ENCODE measurements around the gene RIPPLY3.

RIPPLY3 gene

DNA sequence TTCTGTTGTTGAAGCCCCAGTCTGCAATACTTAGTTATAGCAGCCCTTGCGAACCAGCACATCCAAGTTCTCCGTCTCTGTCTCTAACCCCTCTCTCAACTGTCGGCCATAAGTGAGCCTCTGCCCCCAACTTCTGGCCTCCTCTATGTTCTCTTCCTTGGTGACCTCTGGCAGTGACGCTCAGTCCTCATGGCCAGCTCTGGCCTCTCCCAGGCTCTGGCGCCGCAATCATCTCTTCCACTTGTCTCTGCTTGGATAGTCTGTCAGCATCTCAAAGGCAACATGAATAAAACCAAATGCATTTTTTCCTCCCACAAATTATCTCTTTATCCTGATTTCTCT lies 31.7 kb upstream of the RIPPLY3 start:
- Histone ChIP-seq H3K27ac (no peak overlapping the region), H3K4me2 (ENCODE audit: low read length) (no peak overlapping the region), H3K27me3 (ENCODE audit: control insufficient read depth, insufficient read depth, low read length) (no peaks in the 10 kb centered on the region), H2AFZ (no peak overlapping the region), H3K36me3 (ENCODE audit: control insufficient read depth, insufficient read depth, low read length) (no peaks in the 10 kb centered on the region), H3K9ac (no peak overlapping the region), H3K4me1 (peaks cover 2% of the 10 kb centered on the region), H3K9me3 (ENCODE audit: control insufficient read depth, low read length) (no peaks in the 10 kb centered on the region), H3K79me2 (no peaks in the 10 kb centered on the region), H3K4me3 (ENCODE audit: low read depth, low read length) (no peak overlapping the region)
- TF ChIP-seq, protein P1, sequence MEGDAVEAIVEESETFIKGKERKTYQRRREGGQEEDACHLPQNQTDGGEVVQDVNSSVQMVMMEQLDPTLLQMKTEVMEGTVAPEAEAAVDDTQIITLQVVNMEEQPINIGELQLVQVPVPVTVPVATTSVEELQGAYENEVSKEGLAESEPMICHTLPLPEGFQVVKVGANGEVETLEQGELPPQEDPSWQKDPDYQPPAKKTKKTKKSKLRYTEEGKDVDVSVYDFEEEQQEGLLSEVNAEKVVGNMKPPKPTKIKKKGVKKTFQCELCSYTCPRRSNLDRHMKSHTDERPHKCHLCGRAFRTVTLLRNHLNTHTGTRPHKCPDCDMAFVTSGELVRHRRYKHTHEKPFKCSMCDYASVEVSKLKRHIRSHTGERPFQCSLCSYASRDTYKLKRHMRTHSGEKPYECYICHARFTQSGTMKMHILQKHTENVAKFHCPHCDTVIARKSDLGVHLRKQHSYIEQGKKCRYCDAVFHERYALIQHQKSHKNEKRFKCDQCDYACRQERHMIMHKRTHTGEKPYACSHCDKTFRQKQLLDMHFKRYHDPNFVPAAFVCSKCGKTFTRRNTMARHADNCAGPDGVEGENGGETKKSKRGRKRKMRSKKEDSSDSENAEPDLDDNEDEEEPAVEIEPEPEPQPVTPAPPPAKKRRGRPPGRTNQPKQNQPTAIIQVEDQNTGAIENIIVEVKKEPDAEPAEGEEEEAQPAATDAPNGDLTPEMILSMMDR (IDR thresholded peaks at IDR 0.05), result no peak

DNA sequence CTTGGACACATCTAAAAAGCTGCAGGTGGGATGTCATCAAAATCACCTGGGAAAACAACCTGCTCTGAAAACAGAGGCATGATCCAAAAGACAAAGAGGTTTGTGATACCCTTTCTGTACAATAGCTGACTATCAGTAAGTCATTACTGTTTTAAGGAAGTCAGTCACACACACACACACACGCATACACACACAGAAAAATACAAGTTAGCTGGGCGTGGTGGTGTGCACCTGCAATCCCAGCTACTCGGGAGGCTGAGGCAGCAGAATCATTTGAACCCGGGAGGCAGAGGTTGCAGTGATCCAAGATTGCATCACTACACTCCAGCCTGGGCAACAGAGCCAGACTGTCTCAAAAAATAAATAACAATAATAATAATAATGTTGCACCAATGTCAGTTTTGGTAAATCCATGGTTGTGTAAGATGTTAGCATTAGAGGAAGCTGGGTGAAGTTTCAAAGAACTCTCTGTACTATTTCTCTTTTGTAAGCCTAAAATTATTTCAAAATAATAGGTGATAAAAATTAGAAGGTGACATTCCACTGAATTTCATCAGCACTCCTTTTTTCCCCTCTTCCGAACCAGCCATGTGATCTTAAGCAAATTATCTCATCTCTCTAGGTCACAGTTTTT lies 30.2 kb upstream of the RIPPLY3 start:
- TF ChIP-seq, protein P1 (IDR thresholded peaks at IDR 0.05), result no peak
- Histone ChIP-seq H3K79me2 (no peaks in the 10 kb centered on the region), H3K9ac (no peak overlapping the region), H2AFZ (no peak overlapping the region), H3K27me3 (ENCODE audit: control insufficient read depth, insufficient read depth, low read length) (no peaks in the 10 kb centered on the region), H3K36me3 (ENCODE audit: control insufficient read depth, insufficient read depth, low read length) (no peaks in the 10 kb centered on the region), H3K4me3 (ENCODE audit: low read depth, low read length) (no peak overlapping the region), H3K9me3 (ENCODE audit: control insufficient read depth, low read length) (no peaks in the 10 kb centered on the region), H3K4me1 (peaks cover 2% of the 10 kb centered on the region), H3K27ac (no peak overlapping the region), H3K4me2 (ENCODE audit: low read length) (no peak overlapping the region)

DNA sequence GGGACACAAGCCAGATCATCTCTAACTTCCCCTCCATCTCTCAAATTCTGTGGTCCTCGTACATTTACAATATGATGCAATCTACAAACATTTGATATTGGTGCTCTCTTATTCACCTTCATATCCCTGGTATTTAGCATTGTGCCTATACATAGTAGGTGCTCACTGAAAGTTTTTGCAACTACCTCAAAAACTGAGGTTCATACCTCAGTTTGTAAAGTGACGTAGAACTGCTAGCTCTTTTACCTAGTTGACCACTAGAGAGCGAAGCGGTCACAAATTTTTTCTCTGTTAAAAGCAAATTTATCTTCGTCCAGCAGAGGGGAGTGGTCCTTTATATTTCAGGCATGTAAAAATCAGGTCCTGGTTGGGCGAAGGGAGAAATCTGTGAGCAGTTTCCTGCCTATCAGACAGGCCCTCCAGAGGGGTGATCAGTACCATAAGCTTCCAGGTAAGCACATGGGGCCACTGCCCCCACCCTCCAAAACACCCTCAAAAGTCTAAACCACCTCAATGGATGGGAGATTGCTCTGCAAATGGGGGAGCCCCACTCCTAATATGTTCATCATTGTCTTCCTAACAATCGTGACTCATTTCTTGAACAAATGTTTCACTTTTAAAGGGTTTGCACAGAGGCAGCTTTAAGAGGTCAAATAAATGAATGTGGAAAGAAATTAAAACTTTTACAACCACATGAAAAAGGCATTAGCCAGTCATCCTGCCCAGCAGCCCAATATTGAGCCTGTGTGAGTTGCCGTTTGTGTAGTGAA lies 29.4 kb upstream of the RIPPLY3 start:
- Histone ChIP-seq H3K27ac (no peak overlapping the region), H3K9ac (no peak overlapping the region), H3K4me1 (peaks cover 2% of the 10 kb centered on the region), H3K36me3 (ENCODE audit: control insufficient read depth, insufficient read depth, low read length) (no peaks in the 10 kb centered on the region), H2AFZ (peak overlapping the region; percentile 50), H3K9me3 (ENCODE audit: control insufficient read depth, low read length) (no peaks in the 10 kb centered on the region), H3K4me2 (ENCODE audit: low read length) (no peak overlapping the region), H3K79me2 (no peaks in the 10 kb centered on the region), H3K4me3 (ENCODE audit: low read depth, low read length) (no peak overlapping the region), H3K27me3 (ENCODE audit: control insufficient read depth, insufficient read depth, low read length) (no peaks in the 10 kb centered on the region)
- TF ChIP-seq, protein P1 (IDR thresholded peaks at IDR 0.05), result peak; percentile 61

DNA sequence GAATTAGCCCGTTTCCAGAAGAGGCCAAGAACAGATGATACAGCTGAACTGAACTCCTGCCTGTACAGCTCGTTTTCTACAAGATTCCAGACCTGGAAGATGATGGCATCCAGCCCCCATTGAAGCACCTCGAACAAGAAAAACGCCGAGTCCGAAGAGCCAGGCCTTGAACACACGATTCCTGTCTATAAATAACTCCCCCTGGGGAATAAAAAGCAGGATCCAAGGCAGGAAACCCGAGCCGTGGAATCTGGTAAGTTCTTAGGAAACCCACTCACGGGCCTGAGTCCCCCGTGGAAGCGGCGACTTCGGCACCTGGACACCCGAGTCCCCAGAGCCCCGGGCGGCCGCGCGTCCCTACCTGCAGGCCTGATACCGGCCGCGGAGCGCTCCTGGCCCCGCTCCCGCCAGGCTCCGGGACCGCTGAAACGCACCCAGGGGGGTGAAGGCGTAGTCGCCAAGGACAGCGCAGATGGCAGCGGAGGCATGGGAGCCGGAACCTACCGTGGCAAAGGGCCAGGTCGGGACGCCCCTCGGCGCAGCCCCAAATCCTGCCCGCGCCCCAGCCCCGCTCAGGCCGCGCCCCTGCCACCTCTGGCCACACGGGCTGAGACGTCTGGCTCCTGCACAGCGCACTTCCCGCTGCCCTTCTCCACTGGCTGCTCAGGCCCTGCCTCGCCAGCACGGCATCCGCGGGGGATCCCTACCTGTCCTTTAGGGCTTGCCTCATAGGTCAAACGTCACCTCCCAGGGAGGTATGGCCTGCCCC lies 26.0 kb upstream of the RIPPLY3 start:
- Histone ChIP-seq H3K27me3 (ENCODE audit: control insufficient read depth, insufficient read depth, low read length) (no peaks in the 10 kb centered on the region), H3K9me3 (ENCODE audit: control insufficient read depth, low read length) (no peaks in the 10 kb centered on the region), H3K9ac (no peak overlapping the region), H3K4me1 (peaks cover 2% of the 10 kb centered on the region), H3K79me2 (no peaks in the 10 kb centered on the region), H3K4me2 (ENCODE audit: low read length) (peak overlapping the region; percentile 71), H2AFZ (peak overlapping the region; percentile 80), H3K4me3 (ENCODE audit: low read depth, low read length) (peak overlapping the region; percentile 49), H3K27ac (peak overlapping the region; percentile 21), H3K36me3 (ENCODE audit: control insufficient read depth, insufficient read depth, low read length) (no peaks in the 10 kb centered on the region)
- TF ChIP-seq, protein P1 (IDR thresholded peaks at IDR 0.05), result no peak
